Naive thymus-derived CD4-positive, alpha-beta T cell (primary cell): ENCODE results near the gene FHIT. TPM values are rescaled to one million over a fixed set of nuclear protein-coding genes. Genes with fewer than 3 reads are reported as not detected.

Experiments
- ATAC-seq: fragments of 150-1000 bp; cut with Tn5 transposase; 2 replicates; pipeline ENCODE4 v1.10.0; 2021; ENCODE audit warnings: mild to moderate bottlenecking, moderate library complexity
- CTCF ChIA-PET: fragments of 350-600 bp; sonication (Branson Sonifier 250); formaldehyde crosslinking; loops from one replicate; lab custom pipeline; 2021; ENCODE audit warnings: antibody characterized with exemption; lab: Charles Lee
- POLR2A ChIA-PET: fragments of 350-600 bp; sonication (Branson Sonifier 250); formaldehyde crosslinking; loops from one replicate; lab custom pipeline; 2021; ENCODE audit warnings: antibody characterized with exemption, inconsistent platforms; lab: Charles Lee
- DNase-seq, 9 donors: peaks; one replicate each; pipeline versions ENCODE4 v3.0.0 to v3.0.0-alpha.2; 2020 to 2022; ENCODE audit warnings: mixed read lengths in 1 of 9
- H3K27ac ChIP-seq: one replicate; pipeline ENCODE4 v1.7.0; 2013; ENCODE audit warnings: mild to moderate bottlenecking, low read depth, low read length, moderate library complexity
- H3K27me3 ChIP-seq, 2 donors: one replicate each; pipeline ENCODE4 v1.7.0; 2013; ENCODE audit warnings: low read length in 2 of 2, mild to moderate bottlenecking in 2 of 2, moderate library complexity in 2 of 2; ENCODE audit not compliant: control insufficient read depth in 2 of 2, insufficient read depth in 2 of 2
- H3K36me3 ChIP-seq, 3 experiments: 1 replicate in 2 of 3; 2 replicates in 1 of 3; pipeline ENCODE4 v1.7.0; 2013; ENCODE audit warnings: low read length in 3 of 3, mild to moderate bottlenecking in 3 of 3, moderate library complexity in 1 of 3; ENCODE audit not compliant: insufficient read depth in 3 of 3, control insufficient read depth in 2 of 3
- H3K4me1 ChIP-seq, 2 donors: one replicate each; pipeline ENCODE4 v1.7.0; 2013; ENCODE audit warnings: low read length in 2 of 2, mild to moderate bottlenecking in 2 of 2, moderate library complexity in 1 of 2; ENCODE audit not compliant: control insufficient read depth in 2 of 2, insufficient read depth in 2 of 2
- H3K4me3 ChIP-seq: 2 replicates; pipeline ENCODE4 v1.7.0; 2013; ENCODE audit warnings: mild to moderate bottlenecking, low read length
- H3K9me3 ChIP-seq, 3 experiments: 1 replicate in 2 of 3; 2 replicates in 1 of 3; pipeline ENCODE4 v1.7.0; 2013; ENCODE audit warnings: low read length in 3 of 3; ENCODE audit not compliant: control insufficient read depth in 2 of 3
- H3K27ac Mint-ChIP-seq, 9 donors: one replicate each; pipeline ENCODE4 v1.8.0; 2020 to 2022; ENCODE audit warnings: mixed read lengths in 9 of 9, mild to moderate bottlenecking in 8 of 9, moderate library complexity in 5 of 9, inconsistent platforms in 2 of 9
- H3K27me3 Mint-ChIP-seq, 5 donors: one replicate each; pipeline ENCODE4 v1.8.0; 2021 to 2022; ENCODE audit warnings: mixed read lengths in 5 of 5, mild to moderate bottlenecking in 1 of 5
- H3K36me3 Mint-ChIP-seq, 5 donors: one replicate each; pipeline ENCODE4 v1.8.0; 2020 to 2022; ENCODE audit warnings: mixed read lengths in 5 of 5, mild to moderate bottlenecking in 3 of 5, inconsistent platforms in 1 of 5
- H3K4me1 Mint-ChIP-seq, 7 donors: one replicate each; pipeline ENCODE4 v1.8.0; 2020 to 2022; ENCODE audit warnings: mixed read lengths in 7 of 7, mild to moderate bottlenecking in 3 of 7, inconsistent platforms in 1 of 7
- H3K4me3 Mint-ChIP-seq, 10 donors: one replicate each; pipeline ENCODE4 v1.8.0; 2020 to 2022; ENCODE audit warnings: mild to moderate bottlenecking in 10 of 10, mixed read lengths in 10 of 10, moderate library complexity in 6 of 10, inconsistent platforms in 2 of 10
- H3K9me3 Mint-ChIP-seq, 11 donors: one replicate each; pipeline ENCODE4 v1.8.0; 2020 to 2022; ENCODE audit warnings: mixed read lengths in 11 of 11, mild to moderate bottlenecking in 4 of 11, inconsistent platforms in 1 of 11, moderate library complexity in 1 of 11
- intact Hi-C, 2 donors: fragments of 100-400 bp; cut with micrococcal nuclease; formaldehyde crosslinking; loops; one replicate each; pipeline ENCODE4 v1.15.1; 2023
- polyA plus RNA-seq, 2 donors: library from polyadenylated mRNA; unstranded; fragments of 300-500 nt; fragmentation: Illumina TruSeq; gene quantifications; one replicate each; pipeline ENCODE4 v1.2.3, GENCODE V29; 2021
- total RNA-seq, 6 experiments: library from RNA in 5 of 6; stranded (reverse) in 5 of 6; gene quantifications; 1 replicate in 5 of 6; 2 replicates in 1 of 6; pipeline ENCODE4 v1.2.3 and lab custom pipeline; 2021 to 2026

FHIT gene
- total and polyA plus RNA-seq, 7 experiments from 2014 or later: 51.2 to 230 (median 152) TPM

DNA sequence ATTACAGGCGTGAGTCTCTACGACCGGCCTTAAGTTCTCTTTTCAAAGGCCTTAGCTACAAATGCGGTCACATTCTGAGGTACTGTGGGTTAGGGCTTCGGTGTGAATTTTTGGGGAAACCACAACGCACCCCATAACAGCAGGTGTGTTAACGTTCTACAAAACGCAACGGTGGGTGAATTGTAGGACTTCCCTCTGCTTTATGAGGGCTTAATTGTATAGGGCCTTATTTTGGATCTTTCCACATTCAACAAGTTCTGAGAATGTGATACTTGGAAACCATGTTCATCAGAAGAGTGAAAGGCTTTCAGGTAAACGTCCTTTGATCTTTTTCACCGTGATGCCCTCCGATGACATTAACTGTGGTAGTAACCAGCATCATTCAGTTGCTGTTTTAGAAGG, 1202.8 kb downstream of the FHIT start:
- peaks cover 0 to 8% (median 0%) of the 10 kb centered on the region in 3 experiments for H3K9me3 ChIP-seq
- Mint-ChIP-seq H3K27me3 (no peaks in the 10 kb centered on the region), H3K4me1 (peaks cover 33 to 97% (median 93%) of the 10 kb centered on the region in 7 donors), H3K4me3 (peak overlapping the region; percentile 68 to 86 (median 77)), H3K9me3 (peaks cover 0 to 31% (median 8%) of the 10 kb centered on the region in 11 donors), H3K36me3 (peaks cover 6 to 68% (median 61%) of the 10 kb centered on the region in 5 donors), H3K27ac (peak overlapping the region; percentile 94 to 99 (median 97))
- peaks cover 6 to 70% of the 10 kb centered on the region in 2 donors for H3K4me1 ChIP-seq
- CTCF ChIA-PET: no interaction called here
- peak overlapping the region; percentile 79 for H3K27ac ChIP-seq
- H3K4me3 ChIP-seq: peak overlapping the region; percentile 14
- DNase-seq (peak; percentile 8 to 90 (median 77)), ATAC-seq (peak; percentile 87)
- intact Hi-C loops: loop anchor here (1.0 kb wide), 6 partner anchors 8 to 38 kb away; no protein-coding TSS in a partner anchor
- peaks cover 0 to 5% (median 0%) of the 10 kb centered on the region in 3 experiments for H3K36me3 ChIP-seq
- H3K27me3 ChIP-seq: no peaks in the 10 kb centered on the region
- POLR2A ChIA-PET: interaction anchor here (0.5 to 3.3 kb wide), 12 partner anchors 10 to 376 kb away, joined by 3 to 25 read pairs (median 6); no protein-coding TSS in a partner anchor

DNA sequence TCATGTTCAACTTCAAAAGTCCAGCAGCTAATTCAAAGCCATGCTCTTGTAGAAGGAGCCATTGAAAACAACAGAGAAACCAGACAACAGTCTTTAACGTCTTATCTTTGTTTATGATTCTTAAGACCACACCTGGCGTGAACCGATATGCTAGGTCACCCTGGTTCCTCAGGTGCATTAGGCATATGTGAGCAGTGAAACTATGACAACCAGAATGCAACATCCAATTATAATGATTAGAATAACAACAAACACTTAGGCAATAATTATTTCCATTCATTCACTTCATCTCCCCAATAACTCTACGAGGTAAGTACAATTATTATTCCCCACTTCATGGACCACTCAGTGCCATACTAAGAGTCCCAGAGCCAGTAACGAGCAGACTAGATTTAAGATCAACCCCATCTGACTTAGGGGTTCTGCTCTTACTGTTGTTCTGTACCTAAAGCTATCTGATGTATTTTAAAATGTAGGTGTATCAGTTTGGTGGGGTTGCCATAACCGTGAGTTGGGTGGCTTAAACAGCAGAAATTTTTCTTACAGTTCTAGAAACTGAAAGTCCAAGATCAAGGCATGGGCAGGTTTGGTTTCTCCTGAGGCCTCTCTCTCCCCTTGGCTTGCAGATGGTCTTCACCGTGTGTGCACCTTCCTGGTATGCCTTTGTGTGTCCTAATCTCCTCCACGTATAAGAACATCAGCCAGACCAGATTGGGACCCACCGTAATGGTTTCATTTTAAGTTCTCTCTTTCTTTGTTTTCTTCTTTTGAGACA, 1203.6 kb downstream of the FHIT start:
- H3K4me1 ChIP-seq: peaks cover 6 to 63% of the 10 kb centered on the region in 2 donors
- Mint-ChIP-seq H3K4me1 (peaks cover 27 to 96% (median 90%) of the 10 kb centered on the region in 7 donors), H3K4me3 (peak overlapping the region; percentile 68 to 86 (median 77)), H3K36me3 (peaks cover 6 to 67% (median 58%) of the 10 kb centered on the region in 5 donors), H3K9me3 (peaks cover 0 to 31% (median 8%) of the 10 kb centered on the region in 11 donors), H3K27me3 (no peaks in the 10 kb centered on the region), H3K27ac (peak overlapping the region; percentile 94 to 99 (median 97))
- no peaks in the 10 kb centered on the region for H3K27me3 ChIP-seq
- intact Hi-C loops: loop anchor here (1.0 to 2.0 kb wide), 7 partner anchors 8 to 37 kb away; no protein-coding TSS in a partner anchor
- H3K27ac ChIP-seq: peak overlapping the region; percentile 79
- peak overlapping the region; percentile 21 for H3K4me3 ChIP-seq
- ChIA-PET CTCF (interaction anchor here (1.4 kb wide), 1 partner anchor 38 kb away, joined by 4 read pairs; no protein-coding TSS in a partner anchor), POLR2A (interaction anchor here (0.6 to 3.3 kb wide), 12 partner anchors 9 to 60 kb away, joined by 3 to 25 read pairs (median 5); no protein-coding TSS in a partner anchor)
- H3K9me3 ChIP-seq: peaks cover 0 to 8% (median 0%) of the 10 kb centered on the region in 3 experiments
- H3K36me3 ChIP-seq: peaks cover 0 to 5% (median 0%) of the 10 kb centered on the region in 3 experiments
- ATAC-seq: peak; percentile 18
- peak in 1 of 9 donors; percentile 20 for DNase-seq

DNA sequence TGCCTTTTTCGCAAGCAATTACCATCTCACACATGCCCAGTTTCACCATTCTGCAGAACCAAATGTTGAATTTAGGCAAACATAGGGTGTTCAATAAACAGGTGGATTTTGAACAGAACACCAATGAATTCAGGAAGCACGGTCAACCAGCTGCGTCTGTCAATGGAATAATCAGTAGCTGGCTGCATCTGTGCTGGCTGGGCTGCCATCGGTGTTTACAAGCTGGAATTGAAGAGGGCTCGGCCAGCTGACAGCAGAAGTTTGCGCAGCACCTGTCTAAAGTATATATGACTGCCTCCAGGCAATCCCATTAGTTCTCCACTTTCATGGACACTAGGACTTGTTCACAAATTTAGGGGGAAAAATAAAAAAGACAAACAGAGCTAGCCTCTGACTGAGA, 1205.0 kb downstream of the FHIT start:
- H3K4me1 ChIP-seq: peaks cover 6 to 50% of the 10 kb centered on the region in 2 donors
- H3K36me3 ChIP-seq: peaks cover 0 to 5% (median 3%) of the 10 kb centered on the region in 3 experiments
- Mint-ChIP-seq H3K27me3 (no peaks in the 10 kb centered on the region), H3K4me3 (peak overlapping the region in 7 of 10 donors; percentile 2 to 66 (median 42)), H3K4me1 (peaks cover 26 to 96% (median 90%) of the 10 kb centered on the region in 7 donors), H3K36me3 (peaks cover 6 to 64% (median 61%) of the 10 kb centered on the region in 5 donors), H3K9me3 (peaks cover 0 to 29% (median 8%) of the 10 kb centered on the region in 11 donors), H3K27ac (peak overlapping the region; percentile 27 to 99 (median 94))
- H3K4me3 ChIP-seq: no peak overlapping the region
- intact Hi-C loops: loop anchor here in 1 of 2 donors (2.0 kb wide), 1 partner anchor 19 kb away; no protein-coding TSS in a partner anchor
- no peak for ATAC-seq
- ChIA-PET POLR2A (interaction anchor here (1.0 to 3.3 kb wide), 11 partner anchors 10 to 35 kb away, joined by 3 to 25 read pairs (median 4); no protein-coding TSS in a partner anchor), CTCF (interaction anchor here (0.7 to 1.4 kb wide), 3 partner anchors 9 to 36 kb away, joined by 3 to 4 read pairs (median 3); no protein-coding TSS in a partner anchor)
- peak overlapping the region; percentile 15 for H3K27ac ChIP-seq
- DNase-seq: no peak
- H3K9me3 ChIP-seq: peaks cover 0 to 8% (median 0%) of the 10 kb centered on the region in 3 experiments
- H3K27me3 ChIP-seq: no peaks in the 10 kb centered on the region

- ChIA-PET CTCF (no interaction called here), POLR2A (interaction anchor here (1.0 to 2.5 kb wide), 7 partner anchors 11 to 35 kb away, joined by 3 to 12 read pairs (median 7); no protein-coding TSS in a partner anchor)
- Mint-ChIP-seq H3K27me3 (no peaks in the 10 kb centered on the region), H3K4me1 (peaks cover 23 to 96% (median 90%) of the 10 kb centered on the region in 7 donors), H3K9me3 (peaks cover 0 to 25% (median 8%) of the 10 kb centered on the region in 11 donors), H3K36me3 (peaks cover 6 to 64% (median 63%) of the 10 kb centered on the region in 5 donors), H3K4me3 (peak overlapping the region in 6 of 10 donors; percentile 2 to 66 (median 38)), H3K27ac (peak overlapping the region; percentile 33 to 99 (median 94))
- no peaks in the 10 kb centered on the region for H3K27me3 ChIP-seq
- peaks cover 0 to 5% (median 3%) of the 10 kb centered on the region in 3 experiments for H3K36me3 ChIP-seq
- DNase-seq: no peak
- ATAC-seq: no peak
- intact Hi-C loops: loop anchor here in 1 of 2 donors (2.0 kb wide), 1 partner anchor 19 kb away; no protein-coding TSS in a partner anchor
- H3K27ac ChIP-seq: no peak overlapping the region
- H3K4me3 ChIP-seq: no peak overlapping the region
- H3K9me3 ChIP-seq: peaks cover 0 to 8% (median 0%) of the 10 kb centered on the region in 3 experiments
- peaks cover 6 to 45% of the 10 kb centered on the region in 2 donors for H3K4me1 ChIP-seq
Observed at GRCh38 chr3:60045686-60046085, 1205.6 kb downstream of the FHIT start.

GRCh38 chr3:60036803-60037202, 1214.4 kb downstream of the FHIT start:
- DNase-seq (no peak), ATAC-seq (no peak)
- Mint-ChIP-seq H3K27ac (peak overlapping the region in 8 of 9 donors; percentile 12 to 91 (median 59)), H3K27me3 (no peaks in the 10 kb centered on the region), H3K4me1 (peaks cover 0 to 89% (median 79%) of the 10 kb centered on the region in 7 donors), H3K36me3 (peaks cover 4 to 74% (median 66%) of the 10 kb centered on the region in 5 donors), H3K9me3 (peaks cover 0 to 28% (median 3%) of the 10 kb centered on the region in 11 donors), H3K4me3 (peak overlapping the region in 2 of 10 donors; percentile 27 to 28)
- Histone ChIP-seq H3K27ac (no peak overlapping the region), H3K4me3 (no peak overlapping the region), H3K9me3 (no peaks in the 10 kb centered on the region), H3K4me1 (peaks cover 0 to 14% of the 10 kb centered on the region in 2 donors), H3K36me3 (no peaks in the 10 kb centered on the region), H3K27me3 (no peaks in the 10 kb centered on the region)
- ChIA-PET CTCF (interaction anchor here (0.6 to 1.2 kb wide), 3 partner anchors 10 to 525 kb away, joined by 3 to 4 read pairs (median 3); no protein-coding TSS in a partner anchor), POLR2A (interaction anchor here (0.8 to 2.0 kb wide), 6 partner anchors 9 to 71 kb away, joined by 3 to 10 read pairs (median 4); no protein-coding TSS in a partner anchor)
- intact Hi-C loops: no loop called here
